Upper lobe of right lung (tissue), 1 donor: ENCODE data around the gene FOXL2. TPM values are rescaled to one million over a fixed set of nuclear protein-coding genes. Genes with fewer than 3 reads are reported as not detected.
A peak's percentile ranks its signal among the peaks of the same experiment; 100 is the strongest.

Experiments
- ATAC-seq: fragments of 200-7000 bp; cut with Tn5 transposase; one replicate; pipeline ENCODE4 v1.9.1; 2020; ENCODE audit warnings: mild to moderate bottlenecking, moderate library complexity
- DNase-seq: peaks from one replicate; pipeline ENCODE4 v3.0.0-alpha.2; 2020
- H3K27ac ChIP-seq: fragments of 200-600 bp; one replicate; pipeline ENCODE4 v1.8.0; 2022
- H3K27me3 ChIP-seq: fragments of 200-600 bp; one replicate; pipeline ENCODE4 v1.8.0; 2022; ENCODE audit warnings: mild to moderate bottlenecking
- H3K36me3 ChIP-seq: fragments of 200-600 bp; one replicate; pipeline ENCODE4 v1.8.0; 2022
- H3K4me1 ChIP-seq: fragments of 200-600 bp; one replicate; pipeline ENCODE4 v1.8.0; 2022
- H3K4me3 ChIP-seq: fragments of 200-600 bp; one replicate; pipeline ENCODE4 v1.8.0; 2022; ENCODE audit warnings: mild to moderate bottlenecking
- H3K9me3 ChIP-seq: fragments of 200-600 bp; one replicate; pipeline ENCODE4 v1.8.0; 2022
- CTCF ChIP-seq: fragments of 200-600 bp; IDR thresholded peaks from one replicate; pipeline ENCODE4 v1.8.0; 2022; ENCODE audit warnings: antibody characterized with exemption
- intact Hi-C: fragments of 100-400 bp; cut with DNase I; formaldehyde crosslinking; loops from one replicate; pipeline ENCODE4 v1.11.0; 2022
- long read RNA-seq: library from polyadenylated mRNA; unstranded; transcript quantifications from one replicate; pipeline ENCODE4 v2.0.0, GENCODE V29; 2021
- total RNA-seq: library from RNA; stranded (reverse); fragmentation: NEBNext Ultra II Directional; extraction: Animal tissue kit (Norgen Biotek cat#: 25700); gene quantifications from one replicate; pipeline ENCODE4 v1.2.1, GENCODE V29; 2021
- donor health status: DM: no; HTN: yes; CAD: no; lungs with severe emphysema.

Gene FOXL2
- total RNA-seq = not detected
- long read RNA-seq = 0 reads

- H3K27me3 ChIP-seq = peaks cover 97% of the 10 kb centered on the region
These were observed at the start of gene FOXL2, which contains the start of gene FOXL2NB for GRCh38 chr3:138946663-138947494. Gene FOXL2, minus strand, starts transcription at chr3:138947137. Its CDS starts 415 bp downstream, at chr3:138946722. Gene FOXL2NB, plus strand, starts transcription at chr3:138947217. Its CDS starts 148 bp downstream, at chr3:138947365.

GRCh38 chr3:138995706-138996105, 48.8 kb upstream of the FOXL2 start:
- intact Hi-C loops = no loop called here
- no peak for TF ChIP-seq CTCF
- Histone ChIP-seq H3K9me3 (no peaks in the 10 kb centered on the region), H3K4me1 (no peaks in the 10 kb centered on the region), H3K36me3 (no peaks in the 10 kb centered on the region), H3K4me3 (no peak overlapping the region), H3K27ac (no peak overlapping the region), H3K27me3 (no peaks in the 10 kb centered on the region)
- ATAC-seq = no peak
- DNase-seq = no peak

More at GRCh38 chr3:138946663-138947494, at the start of gene FOXL2, which contains the start of gene FOXL2NB:
- Histone ChIP-seq H3K4me3 (peak within 1 kb of the TSS; percentile 40), H3K9me3 (no peaks in the 10 kb centered on the region), H3K36me3 (no peaks in the 10 kb centered on the region), H3K27ac (no peak within 1 kb of the TSS), H3K4me1 (peaks cover 34% of the 10 kb centered on the region)
- DNase-seq (no peak), ATAC-seq (peak; percentile 32)
- no peak for TF ChIP-seq CTCF
- intact Hi-C loops = no loop called here

GRCh38 chr3:138987181-138987580, 40.2 kb upstream of the FOXL2 start:
- Histone ChIP-seq H3K9me3 (no peaks in the 10 kb centered on the region), H3K36me3 (no peaks in the 10 kb centered on the region), H3K4me3 (no peak overlapping the region), H3K4me1 (no peaks in the 10 kb centered on the region), H3K27me3 (no peaks in the 10 kb centered on the region), H3K27ac (no peak overlapping the region)
- TF ChIP-seq CTCF = no peak
- DNase-seq (no peak), ATAC-seq (no peak)
- intact Hi-C loops = no loop called here

GRCh38 chr3:138985932-138986331, 39.0 kb upstream of the FOXL2 start:
- ATAC-seq = no peak
- no peak overlapping the region for H3K27ac ChIP-seq
- intact Hi-C loops = no loop called here
- no peaks in the 10 kb centered on the region for H3K27me3 ChIP-seq
- no peak for TF ChIP-seq CTCF
- no peak overlapping the region for H3K4me3 ChIP-seq
- H3K36me3 ChIP-seq = no peaks in the 10 kb centered on the region
- DNase-seq = no peak
- H3K9me3 ChIP-seq = no peaks in the 10 kb centered on the region
- H3K4me1 ChIP-seq = no peaks in the 10 kb centered on the region

GRCh38 chr3:138984816-138985215, 37.9 kb upstream of the FOXL2 start:
- intact Hi-C loops = no loop called here
- Histone ChIP-seq H3K27ac (no peak overlapping the region), H3K27me3 (no peaks in the 10 kb centered on the region), H3K36me3 (no peaks in the 10 kb centered on the region), H3K9me3 (no peaks in the 10 kb centered on the region), H3K4me3 (no peak overlapping the region), H3K4me1 (no peaks in the 10 kb centered on the region)
- DNase-seq = no peak
- TF ChIP-seq CTCF = no peak
- no peak for ATAC-seq
